Measurements from ENCODE around the gene KCNB1. TPM values are rescaled to one million over a fixed set of nuclear protein-coding genes. Genes with fewer than 3 reads are reported as not detected.

KCNB1 gene
- total RNA-seq, 1 experiment from 2014 or later = 0.09 TPM

GRCh38 chr20:49337357-49337756 lies 145.1 kb downstream of the KCNB1 start:
- Histone ChIP-seq H3K27me3 (replicated peaks; ENCODE audit: control insufficient read depth, insufficient read depth, low read length) (peaks cover 1% of the 10 kb centered on the region; the same call in 1 of the 2 replicates), H3K9me3 (no peaks in the 10 kb centered on the region), H3K4me3 (ENCODE audit: low read depth, low read length) (no peak overlapping the region), H3K36me3 (ENCODE audit: control insufficient read depth, insufficient read depth, low read length) (no peaks in the 10 kb centered on the region), H3K4me1 (no peaks in the 10 kb centered on the region)
- DNase-seq = no peak
- Mint-ChIP-seq H3K27ac (ENCODE audit: unreplicated experiment) (no peak overlapping the region), H3K4me3 (ENCODE audit: unreplicated experiment) (no peak overlapping the region), H3K27me3 (ENCODE audit: insufficient read depth, unreplicated experiment) (peaks cover 23% of the 10 kb centered on the region), H3K4me1 (ENCODE audit: low read depth, unreplicated experiment) (no peaks in the 10 kb centered on the region), H3K9me3 (ENCODE audit: unreplicated experiment) (no peaks in the 10 kb centered on the region), H3K36me3 (ENCODE audit: insufficient read depth, unreplicated experiment) (no peaks in the 10 kb centered on the region)
- POLR2A ChIA-PET = no interaction called here
- BruUV-seq (replicated peaks) = no TSS peak
- intact Hi-C loops (cut with micrococcal nuclease; ENCODE audit: unreplicated experiment) = loop anchor here (10.0 kb wide), 1 partner anchor 507 kb away; no protein-coding TSS in a partner anchor
- CTCF ChIA-PET = interaction anchor here (0.5 to 1.8 kb wide), 4 partner anchors 35 to 1836 kb away, joined by 3 to 7 read pairs (median 4); no protein-coding TSS in a partner anchor
- TF ChIP-seq CTCF (IDR thresholded peaks at IDR 0.05; ENCODE audit: insufficient read depth in 1 of 2, low read depth in 1 of 2, low read length in 1 of 2, severe bottlenecking in 1 of 2, unreplicated experiment in 1 of 2) = no peak

GRCh38 chr20:49336786-49337185 lies 145.7 kb downstream of the KCNB1 start:
- H3K4me3 Mint-ChIP-seq (ENCODE audit: unreplicated experiment) = no peak overlapping the region

GRCh38 chr20:49335476-49335875 lies 147.0 kb downstream of the KCNB1 start:
- H3K36me3 ChIP-seq (ENCODE audit: control insufficient read depth, insufficient read depth, low read length) = no peaks in the 10 kb centered on the region
- ChIA-PET POLR2A (interaction anchor here (0.6 kb wide), 1 partner anchor 321 kb away, joined by 3 read pairs; no protein-coding TSS in a partner anchor), CTCF (interaction anchor here (1.1 to 4.0 kb wide), 5 partner anchors 8 to 275 kb away, joined by 3 to 37 read pairs (median 3); no protein-coding TSS in a partner anchor)
- no peak overlapping the region for H3K4me3 ChIP-seq (ENCODE audit: low read depth, low read length)
- no peaks in the 10 kb centered on the region for H3K4me1 Mint-ChIP-seq (ENCODE audit: low read depth, unreplicated experiment)
- H3K27me3 ChIP-seq (replicated peaks; ENCODE audit: control insufficient read depth, insufficient read depth, low read length) = peaks cover 1% of the 10 kb centered on the region; the same call in 1 of the 2 replicates
- H3K4me3 Mint-ChIP-seq (ENCODE audit: unreplicated experiment) = no peak overlapping the region
- intact Hi-C loops (cut with micrococcal nuclease; ENCODE audit: unreplicated experiment) = loop anchor here (10.0 kb wide), 1 partner anchor 509 kb away; no protein-coding TSS in a partner anchor
- H3K4me1 ChIP-seq = no peaks in the 10 kb centered on the region
- BruUV-seq (replicated peaks) = no TSS peak
- DNase-seq = no peak
- H3K9me3 Mint-ChIP-seq (ENCODE audit: unreplicated experiment) = no peaks in the 10 kb centered on the region
- H3K36me3 Mint-ChIP-seq (ENCODE audit: insufficient read depth, unreplicated experiment) = no peaks in the 10 kb centered on the region
- no peak overlapping the region for H3K27ac Mint-ChIP-seq (ENCODE audit: unreplicated experiment)
- H3K9me3 ChIP-seq = no peaks in the 10 kb centered on the region
- H3K27me3 Mint-ChIP-seq (ENCODE audit: insufficient read depth, unreplicated experiment) = peaks cover 26% of the 10 kb centered on the region
- TF ChIP-seq CTCF (IDR thresholded peaks at IDR 0.05; ENCODE audit: insufficient read depth in 1 of 2, low read depth in 1 of 2, low read length in 1 of 2, severe bottlenecking in 1 of 2, unreplicated experiment in 1 of 2) = no peak

More at GRCh38 chr20:49336786-49337185, 145.7 kb downstream of the KCNB1 start:
- no peak for DNase-seq
- intact Hi-C loops (cut with micrococcal nuclease; ENCODE audit: unreplicated experiment) = loop anchor here (10.0 kb wide), 1 partner anchor 508 kb away; no protein-coding TSS in a partner anchor
- POLR2A ChIA-PET = no interaction called here
- Histone ChIP-seq H3K36me3 (ENCODE audit: control insufficient read depth, insufficient read depth, low read length) (no peaks in the 10 kb centered on the region), H3K4me1 (no peaks in the 10 kb centered on the region), H3K9me3 (no peaks in the 10 kb centered on the region), H3K27me3 (replicated peaks; ENCODE audit: control insufficient read depth, insufficient read depth, low read length) (peaks cover 1% of the 10 kb centered on the region; the same call in 1 of the 2 replicates), H3K4me3 (ENCODE audit: low read depth, low read length) (no peak overlapping the region)
- BruUV-seq (replicated peaks) = no TSS peak
- Mint-ChIP-seq H3K36me3 (ENCODE audit: insufficient read depth, unreplicated experiment) (no peaks in the 10 kb centered on the region), H3K4me1 (ENCODE audit: low read depth, unreplicated experiment) (no peaks in the 10 kb centered on the region), H3K9me3 (ENCODE audit: unreplicated experiment) (no peaks in the 10 kb centered on the region), H3K27ac (ENCODE audit: unreplicated experiment) (no peak overlapping the region), H3K27me3 (ENCODE audit: insufficient read depth, unreplicated experiment) (peaks cover 24% of the 10 kb centered on the region)
- TF ChIP-seq CTCF (IDR thresholded peaks at IDR 0.05; ENCODE audit: insufficient read depth in 1 of 2, low read depth in 1 of 2, low read length in 1 of 2, severe bottlenecking in 1 of 2, unreplicated experiment in 1 of 2) = no peak
- CTCF ChIA-PET = interaction anchor here (0.9 to 1.8 kb wide), 3 partner anchors 147 to 205 kb away, joined by 3 to 7 read pairs (median 4); no protein-coding TSS in a partner anchor

Measured in Caco-2 (cell line).